ENCODE data around the gene NSRP1.
"Not testable (repeated sequence)": the region's sequence is repeated elsewhere in the genome, so short reads cannot be mapped to it uniquely, and the experiment has no call there.

Gene NSRP1

DNA sequence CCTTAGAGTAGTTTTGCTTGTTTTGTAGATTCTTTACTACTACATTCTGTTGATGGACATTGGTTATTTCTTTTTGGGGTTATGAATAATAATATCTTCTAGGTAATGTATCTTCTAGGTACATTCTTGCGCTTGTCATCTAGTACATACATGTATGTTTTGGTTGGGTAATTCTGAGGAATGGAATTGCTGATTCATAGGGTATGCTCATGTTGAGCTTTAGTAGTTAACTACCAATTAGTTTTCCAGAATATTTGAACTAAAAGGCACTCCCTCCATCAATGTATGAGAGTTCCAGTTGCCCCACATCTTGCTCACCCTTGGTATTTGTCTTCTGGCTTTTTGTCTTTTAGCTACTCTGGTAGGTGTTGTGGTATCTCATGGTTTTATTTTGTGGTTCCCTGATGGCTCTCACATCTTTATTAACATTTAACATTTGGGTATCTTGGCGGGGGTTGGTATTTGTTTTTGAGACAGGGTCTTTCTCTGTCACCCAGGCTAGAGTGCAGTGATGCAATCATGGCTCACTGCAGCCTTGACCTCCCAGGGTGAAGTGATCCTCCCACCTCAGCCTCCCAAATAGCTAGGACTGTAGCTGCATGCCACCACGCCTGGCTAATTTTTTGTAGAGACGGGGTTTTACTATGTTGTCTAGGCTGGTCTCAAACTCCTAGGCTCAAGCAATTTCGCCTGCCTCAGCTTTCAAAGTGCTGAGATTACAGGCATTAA is 71.8 kb downstream of the NSRP1 start:
- DNase-seq: no peak

DNA sequence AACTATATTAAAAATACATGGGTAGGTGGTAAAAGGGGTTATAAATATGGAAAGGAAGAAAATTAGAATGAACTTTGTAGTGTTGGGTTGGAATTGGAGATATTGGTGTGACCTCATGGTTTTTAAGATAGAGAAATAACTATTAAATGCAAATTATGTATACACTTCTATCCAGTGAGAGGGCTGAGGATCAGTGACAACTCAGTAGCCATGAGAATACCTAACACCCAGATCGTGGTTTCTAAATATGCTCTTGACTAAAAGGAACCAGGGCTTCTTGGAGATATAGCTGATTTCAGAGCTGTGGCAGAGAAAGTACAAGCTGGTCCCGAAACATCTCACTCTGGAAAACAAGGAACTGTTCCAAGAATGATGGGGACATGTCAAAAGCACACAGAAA is 74.5 kb downstream of the NSRP1 start:
- DNase-seq: no peak

DNA sequence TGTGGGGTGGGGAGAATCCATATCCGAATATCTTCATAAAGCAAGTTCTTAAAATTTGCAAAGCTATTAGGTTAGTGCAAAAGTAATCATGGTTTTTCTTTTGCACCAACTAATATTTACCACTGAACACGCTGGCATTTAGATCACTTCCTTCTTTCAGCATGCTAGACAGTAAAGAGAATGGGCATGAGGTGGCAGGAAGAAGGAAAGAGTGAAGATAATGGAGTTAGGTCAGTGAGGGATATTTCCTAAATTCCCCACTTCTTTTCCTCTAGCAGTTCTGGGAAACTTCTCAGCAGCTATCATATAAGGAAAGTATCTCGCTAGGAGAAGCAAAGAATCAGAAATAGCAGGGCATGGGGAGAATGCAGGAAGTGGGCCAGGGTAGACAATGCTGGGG is 79.9 kb downstream of the NSRP1 start:
- DNase-seq: peak in 1 of 2 experiments; percentile 7

DNA sequence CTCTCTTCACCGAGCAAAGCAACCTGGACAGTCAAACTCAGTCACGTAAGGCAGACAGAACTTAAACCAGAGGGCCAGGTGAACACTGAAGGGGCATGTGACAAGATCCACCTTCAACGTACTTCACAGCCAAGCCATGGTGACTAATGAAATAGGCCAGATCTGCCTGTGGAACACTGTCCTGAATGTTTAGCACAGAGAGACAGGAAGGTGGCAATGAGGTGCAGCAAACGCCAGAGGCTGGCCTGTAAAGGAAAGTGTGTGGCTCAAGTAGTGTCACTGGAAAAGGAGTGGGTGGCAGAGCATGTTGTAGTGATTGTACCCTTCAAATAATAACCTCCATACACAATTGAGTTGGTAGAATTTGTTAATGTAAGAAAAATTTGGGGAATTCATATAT is 80.8 kb downstream of the NSRP1 start:
- no peak for DNase-seq

DNA sequence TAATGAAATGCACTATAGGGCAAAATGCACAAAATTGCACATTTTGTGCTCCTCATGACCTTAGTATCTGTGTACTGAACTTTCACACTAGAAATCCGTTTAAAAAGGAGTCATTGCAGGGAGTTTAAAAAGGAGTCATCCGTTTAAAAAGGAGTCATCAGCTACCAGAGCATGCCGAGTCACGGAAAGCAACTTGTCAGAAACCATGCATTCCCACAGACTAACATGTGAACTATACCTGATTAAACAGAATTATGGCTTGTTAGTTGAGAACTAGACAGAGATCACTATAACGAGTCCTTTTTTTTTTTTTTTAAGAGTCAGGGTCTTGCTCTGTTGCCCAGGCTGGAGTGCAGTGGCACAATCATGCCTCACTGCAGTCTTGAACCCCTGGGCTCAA is 83.0 kb downstream of the NSRP1 start:
- DNase-seq: no peak

DNA sequence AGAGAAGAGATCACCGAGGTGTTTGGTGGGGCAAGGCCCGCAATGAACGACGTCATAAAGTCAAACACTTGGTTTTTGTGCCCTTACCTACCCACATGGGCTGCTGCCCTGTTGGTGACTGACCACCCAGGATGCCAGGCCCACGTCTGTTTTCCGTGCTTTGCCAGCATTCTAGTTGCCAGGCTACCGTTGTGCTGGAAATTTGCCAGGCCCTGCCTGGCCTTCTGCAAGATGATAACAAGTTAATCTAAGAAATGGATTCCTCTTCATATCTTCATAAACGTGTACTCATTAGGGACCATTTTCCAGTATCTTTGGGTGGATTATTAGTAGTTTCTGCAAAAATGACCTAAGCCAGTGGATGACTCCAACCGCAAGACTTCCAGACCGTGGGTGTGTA is 83.5 kb downstream of the NSRP1 start:
- DNase-seq: no peak

DNA sequence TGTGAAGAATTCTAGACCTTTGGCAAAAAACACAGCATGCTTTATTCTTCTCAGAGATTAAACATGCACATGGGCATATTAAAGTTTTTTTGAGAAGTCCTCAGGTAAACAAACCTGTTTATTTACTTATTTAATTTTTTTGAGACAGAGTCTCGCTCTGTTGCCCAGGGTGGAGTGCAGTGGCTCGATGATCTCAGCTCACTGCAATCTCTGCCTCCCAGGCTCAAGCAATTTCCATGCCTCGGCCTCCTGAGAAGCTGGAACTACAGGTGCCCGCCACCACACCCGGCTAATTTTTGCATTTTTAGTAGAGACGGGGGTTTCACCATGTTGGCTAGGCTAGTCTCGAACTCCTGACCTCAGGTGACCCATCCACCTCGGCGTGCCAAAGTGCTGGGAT is 84.0 kb downstream of the NSRP1 start:
- not testable (repeated sequence) for DNase-seq

DNA sequence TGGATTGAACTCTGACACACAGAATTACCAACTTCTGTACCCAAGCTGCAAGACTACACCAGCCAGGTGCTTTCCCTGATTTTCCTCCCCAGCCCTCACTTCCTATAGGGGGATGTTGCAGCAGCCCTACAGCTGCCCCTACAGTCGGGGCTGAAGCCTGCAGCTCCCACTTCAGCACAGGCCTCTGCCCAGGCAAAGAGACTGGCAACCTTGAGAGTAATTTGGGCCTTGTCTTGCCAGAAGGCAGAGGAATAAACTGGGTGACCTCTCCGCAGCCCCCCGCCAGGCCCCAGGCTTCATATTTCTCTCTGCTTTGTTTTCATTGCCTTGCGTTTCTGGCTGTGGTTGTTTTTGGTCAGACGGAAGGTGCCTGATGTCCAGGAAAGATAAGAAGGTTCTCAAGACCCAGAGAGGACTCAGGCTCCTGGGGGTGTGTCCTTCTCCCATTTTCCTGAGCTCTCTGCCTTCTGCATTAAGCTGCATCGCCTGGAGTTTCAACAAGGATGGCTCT is 86.9 kb downstream of the NSRP1 start:
- DNase-seq: no peak

DNA sequence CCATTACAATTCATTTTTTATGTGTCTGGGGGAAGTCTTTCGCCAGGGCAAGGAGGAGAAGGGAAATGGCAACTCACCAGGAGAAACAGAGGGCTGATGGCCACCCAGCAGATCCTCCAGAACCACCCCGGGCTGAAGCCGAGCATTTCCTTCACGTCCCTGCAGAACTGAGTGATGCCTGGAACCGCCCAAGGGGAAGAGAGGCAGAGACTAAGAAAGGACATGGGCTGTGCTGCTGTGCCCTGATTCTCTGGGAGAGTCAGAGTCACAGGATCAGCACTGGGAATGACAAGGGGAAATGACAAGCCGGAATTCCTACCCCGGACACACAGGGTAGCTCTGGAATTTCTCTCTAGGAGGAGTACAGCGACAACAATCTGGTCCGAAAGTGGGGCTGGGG is 91.0 kb downstream of the NSRP1 start:
- no peak for DNase-seq

DNA sequence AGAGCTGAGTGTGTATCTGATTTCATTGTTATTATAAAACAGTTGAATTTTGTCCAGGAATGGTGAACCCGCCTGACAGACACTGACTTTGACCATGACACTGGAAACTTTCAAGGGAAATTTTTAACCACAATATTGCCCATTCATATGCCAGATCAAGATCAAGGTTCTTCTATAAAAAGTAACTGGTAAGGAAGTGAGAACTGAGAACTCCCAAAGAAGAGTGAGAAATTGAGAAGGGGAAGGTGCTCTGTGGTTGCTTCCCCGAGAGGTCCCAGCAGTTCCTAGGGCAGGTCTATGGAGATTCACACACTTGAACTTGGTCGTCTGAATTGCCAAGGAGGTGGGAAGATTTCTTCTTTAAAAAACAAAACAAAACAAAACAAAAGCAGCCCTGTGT is 91.6 kb downstream of the NSRP1 start:
- no peak for DNase-seq

DNA sequence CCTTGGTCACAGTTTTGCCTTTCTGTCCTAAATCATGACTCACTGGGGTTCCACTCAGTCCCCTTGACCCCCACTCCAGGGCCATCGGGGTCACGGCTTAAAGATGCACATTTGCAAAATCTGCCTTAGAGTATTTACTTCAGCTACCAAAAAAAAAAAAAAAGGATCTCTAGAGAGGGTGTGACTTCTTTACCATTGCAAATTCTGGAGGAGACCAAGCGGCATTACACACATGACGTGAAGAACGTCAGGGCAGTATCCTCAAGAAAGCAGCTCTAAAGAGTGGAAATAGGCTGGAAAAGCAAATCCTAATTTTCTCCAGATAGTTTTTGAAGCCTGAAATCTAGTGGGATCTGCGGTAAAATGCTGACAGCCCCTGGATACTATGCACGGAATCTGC is 93.3 kb downstream of the NSRP1 start:
- DNase-seq: no peak

DNA sequence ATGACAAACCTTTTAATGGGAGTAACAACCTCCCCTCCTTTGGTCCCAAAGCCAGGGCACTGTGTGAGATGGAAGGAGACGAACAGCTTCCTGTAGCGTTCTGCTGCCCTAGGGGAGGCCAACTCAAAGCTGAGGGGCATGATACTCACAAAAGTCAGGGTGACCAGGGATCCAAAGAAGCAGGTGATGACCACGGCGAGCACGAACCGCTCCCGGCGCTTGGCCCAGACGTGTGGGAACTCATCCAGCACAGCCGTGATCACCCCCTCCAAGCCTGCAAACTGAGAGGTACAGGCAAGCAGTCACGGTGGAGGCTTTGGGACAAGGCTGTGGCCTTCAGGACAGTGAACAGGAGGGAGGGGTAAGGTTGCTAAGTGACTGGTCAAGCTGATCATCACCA is 93.8 kb downstream of the NSRP1 start:
- DNase-seq: no peak

DNA sequence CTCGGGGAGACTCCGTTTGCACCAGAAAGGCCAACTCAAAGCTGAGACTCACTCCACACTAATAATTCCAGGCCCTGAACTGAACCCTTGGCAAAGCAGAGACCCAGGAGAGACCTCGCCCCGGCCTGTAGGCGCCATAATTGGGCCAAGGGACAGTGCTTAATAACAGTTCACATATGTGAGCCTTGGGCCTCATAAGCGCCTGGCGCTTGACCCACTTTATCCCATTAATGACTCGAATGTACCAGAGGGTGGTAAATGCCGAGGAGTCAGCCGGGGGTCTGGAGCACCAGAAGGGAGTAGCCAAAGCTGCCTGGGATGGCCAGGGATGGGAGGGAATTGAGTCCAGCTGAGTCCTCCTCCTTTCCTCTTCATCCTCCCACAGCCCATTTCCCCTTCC is 94.3 kb downstream of the NSRP1 start:
- DNase-seq: no peak

DNA sequence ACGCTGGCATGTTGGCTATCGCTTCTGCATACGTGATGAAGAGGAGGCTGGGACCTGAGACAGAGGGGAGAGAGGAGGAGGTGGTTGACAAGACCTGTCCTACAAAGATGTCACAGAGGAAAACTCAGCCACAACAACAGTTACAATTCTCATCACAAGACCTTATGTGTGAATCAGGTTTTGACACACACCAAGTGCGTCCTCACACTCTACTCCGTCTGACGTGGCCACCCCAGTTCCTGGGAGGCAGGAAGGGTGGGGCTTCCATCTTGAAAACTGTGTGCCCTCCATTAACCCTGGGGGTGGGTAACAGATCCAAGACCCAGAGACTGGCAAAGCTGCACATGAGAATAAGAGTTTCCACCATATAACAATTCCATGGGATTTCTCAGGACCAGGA is 94.8 kb downstream of the NSRP1 start:
- no peak for DNase-seq

DNA sequence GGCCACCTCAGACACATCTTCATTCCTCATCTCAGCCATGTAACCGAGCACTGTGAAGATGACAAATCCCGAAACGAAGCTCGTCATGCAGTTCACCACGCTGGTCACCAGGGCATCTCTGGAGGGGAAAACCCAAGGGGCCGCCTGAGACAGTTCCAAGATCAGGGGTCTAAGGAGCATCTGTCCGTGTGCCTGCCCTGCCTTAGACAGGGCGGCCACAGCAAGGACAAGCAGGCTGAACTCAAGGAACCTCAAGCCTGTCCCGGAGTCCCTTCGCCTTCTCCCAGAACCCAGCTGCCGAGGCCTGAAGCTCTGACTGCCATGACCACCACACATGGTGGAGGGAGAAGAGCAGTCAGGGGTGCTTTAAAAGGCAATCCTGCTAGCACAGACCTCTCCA is 96.1 kb downstream of the NSRP1 start:
- no peak for DNase-seq

DNA sequence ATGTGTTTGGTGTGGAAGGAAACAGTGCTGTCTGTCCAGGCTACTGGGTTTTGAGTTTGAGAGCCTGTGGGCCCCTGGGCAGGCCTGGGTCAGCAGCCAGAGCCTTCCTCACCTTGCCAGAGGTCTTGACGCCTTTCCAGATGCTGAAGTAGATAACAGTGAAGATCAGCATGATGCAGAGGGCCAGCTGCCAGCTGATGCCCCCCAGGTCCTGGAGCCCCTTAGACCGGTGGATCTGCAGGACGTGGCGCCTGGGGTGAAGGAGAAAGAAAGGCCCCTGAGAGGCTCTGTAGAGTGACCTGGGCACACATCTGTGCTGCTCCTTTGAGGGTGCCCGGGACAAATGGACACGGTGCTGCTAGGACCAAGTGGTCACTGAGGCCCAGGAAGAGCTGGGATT is 100.4 kb downstream of the NSRP1 start:
- DNase-seq: no peak

DNA sequence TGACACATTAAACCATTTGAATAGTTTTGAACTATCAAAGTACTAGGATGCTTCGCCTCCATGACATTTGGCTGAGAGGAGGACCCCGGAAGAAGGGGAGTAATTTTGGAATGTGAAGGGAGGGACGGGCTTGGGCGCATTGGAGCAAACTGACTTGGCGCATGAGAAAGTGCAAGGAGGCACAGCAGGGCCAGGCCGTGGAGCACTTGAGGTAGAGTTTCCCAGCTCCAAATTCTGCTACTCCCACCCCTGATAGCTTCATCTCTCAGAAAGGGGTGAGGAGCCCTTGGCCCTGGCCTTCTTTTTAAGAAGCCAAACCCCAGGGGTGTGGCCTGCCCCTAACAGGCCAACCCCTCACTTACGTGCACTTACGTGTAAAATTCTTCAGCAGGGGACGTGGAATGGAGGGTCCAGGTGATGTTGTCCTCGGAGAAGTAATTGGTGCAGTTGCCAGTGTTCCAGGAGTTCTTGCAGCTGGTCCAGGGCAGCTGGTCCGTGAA is 101.2 kb downstream of the NSRP1 start:
- no peak for DNase-seq

DNA sequence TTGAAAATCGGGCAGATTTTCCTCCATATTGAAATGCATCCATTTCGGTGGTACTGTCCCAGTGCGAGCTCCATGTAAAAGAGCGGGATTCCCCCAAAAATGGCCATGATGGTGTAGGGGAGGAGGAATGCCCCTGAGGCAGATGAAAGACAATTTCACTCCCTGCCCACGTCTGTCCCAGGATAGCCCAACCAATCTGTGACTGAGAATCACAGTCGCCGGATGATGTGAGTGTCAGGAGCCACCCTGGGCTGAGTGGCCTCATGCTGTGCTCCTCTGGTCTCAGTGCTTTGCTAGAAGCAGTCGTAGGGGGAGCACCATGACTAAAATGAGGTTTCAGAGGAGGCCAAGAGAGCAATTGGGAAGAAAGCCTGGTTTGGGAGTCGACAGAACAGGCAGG is 102.2 kb downstream of the NSRP1 start:
- no peak for DNase-seq

DNA sequence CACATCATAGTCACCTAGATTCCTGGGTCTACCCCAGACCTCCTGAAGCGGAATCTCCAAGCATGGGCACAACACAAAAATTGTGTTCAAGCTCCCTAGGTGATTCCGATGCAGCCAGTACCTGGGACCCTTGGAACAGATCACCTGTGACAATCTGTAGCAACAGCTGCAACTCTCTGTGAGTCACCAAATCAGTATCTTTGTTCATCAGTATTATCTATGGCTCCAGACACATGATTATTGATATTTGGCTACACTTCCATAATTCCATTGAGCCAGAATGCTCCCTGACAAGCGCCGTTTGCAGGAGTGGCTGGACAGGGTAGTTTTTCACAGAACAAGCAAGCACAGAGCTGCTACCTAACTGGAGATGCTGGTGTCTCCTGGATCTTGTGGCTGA is 102.7 kb downstream of the NSRP1 start:
- DNase-seq: no peak

DNA sequence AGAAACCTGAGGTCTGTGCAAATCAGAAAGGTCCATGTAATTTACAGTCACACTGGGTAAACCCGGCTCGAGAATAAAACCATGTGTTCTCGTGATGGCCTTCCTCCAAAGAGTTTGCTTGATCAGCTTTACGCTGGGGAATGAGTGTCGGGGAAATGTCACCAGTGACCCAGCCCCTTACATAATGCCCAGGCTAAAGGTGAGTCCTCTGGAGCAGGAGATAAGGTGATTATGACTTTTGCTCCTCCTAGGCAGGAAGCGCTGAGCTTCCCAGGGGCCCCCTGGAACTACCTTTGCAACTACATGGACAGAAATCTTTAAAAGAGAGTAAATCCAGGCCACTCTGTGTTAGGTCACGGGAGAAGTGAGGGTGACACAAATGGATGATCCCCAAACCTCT is 103.2 kb downstream of the NSRP1 start:
- DNase-seq: no peak

DNA sequence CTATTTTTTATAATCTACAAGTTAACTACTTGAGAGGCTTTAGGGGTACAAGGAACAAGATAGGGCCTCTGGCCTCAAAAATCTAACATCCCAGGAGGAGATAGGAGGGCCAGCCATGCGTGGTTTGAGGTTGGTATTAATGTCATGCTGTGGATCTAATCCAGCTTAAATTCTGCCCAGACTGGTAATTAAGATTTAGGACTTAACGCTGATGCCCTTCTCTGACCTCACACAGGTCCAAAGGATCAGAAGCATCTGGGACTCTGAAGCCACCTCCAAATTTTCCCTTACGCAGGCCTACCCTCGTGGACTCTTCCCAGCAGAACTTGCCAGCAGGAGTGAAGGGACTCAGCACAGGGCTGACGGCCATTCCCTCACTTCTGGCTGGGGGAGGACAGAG is 103.8 kb downstream of the NSRP1 start:
- DNase-seq: no peak

DNA sequence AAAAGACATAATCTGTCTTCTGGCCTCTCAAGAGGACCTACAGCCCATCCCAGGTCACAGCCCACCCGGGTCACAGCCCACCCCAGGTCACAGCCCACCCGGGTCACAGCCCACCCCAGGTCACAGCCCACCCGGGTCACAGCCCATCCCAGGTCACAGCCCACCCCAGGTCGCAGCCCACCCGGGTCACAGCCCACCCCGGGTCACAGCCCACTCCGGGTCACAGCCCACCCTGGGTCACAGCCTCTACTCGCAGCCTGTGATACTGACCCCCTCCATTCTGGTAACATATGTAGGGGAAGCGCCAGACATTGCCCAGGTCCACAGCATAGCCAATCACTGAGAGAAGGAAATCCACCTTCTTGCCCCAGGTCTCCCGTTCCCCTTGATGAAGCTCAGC is 104.7 kb downstream of the NSRP1 start:
- DNase-seq: no peak

DNA sequence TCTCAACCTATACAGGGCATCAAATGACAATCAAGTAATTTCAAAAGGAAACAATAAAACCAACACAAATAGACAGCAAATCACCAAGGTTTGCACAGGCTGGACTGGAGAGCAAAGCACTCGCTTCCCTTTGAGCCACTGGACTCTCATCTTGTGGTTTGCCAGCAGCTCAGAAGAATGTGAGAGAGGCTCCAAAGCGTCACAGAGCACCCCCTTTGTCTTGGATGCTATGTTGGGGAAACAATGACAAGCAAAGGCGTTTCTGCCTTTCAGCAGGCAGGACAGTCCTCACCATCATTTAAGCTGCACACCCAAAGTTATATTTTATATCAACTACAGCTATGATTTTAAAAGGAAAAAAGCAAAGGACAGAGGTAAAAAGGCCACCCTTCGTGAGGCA is 105.6 kb downstream of the NSRP1 start:
- no peak for DNase-seq

DNA sequence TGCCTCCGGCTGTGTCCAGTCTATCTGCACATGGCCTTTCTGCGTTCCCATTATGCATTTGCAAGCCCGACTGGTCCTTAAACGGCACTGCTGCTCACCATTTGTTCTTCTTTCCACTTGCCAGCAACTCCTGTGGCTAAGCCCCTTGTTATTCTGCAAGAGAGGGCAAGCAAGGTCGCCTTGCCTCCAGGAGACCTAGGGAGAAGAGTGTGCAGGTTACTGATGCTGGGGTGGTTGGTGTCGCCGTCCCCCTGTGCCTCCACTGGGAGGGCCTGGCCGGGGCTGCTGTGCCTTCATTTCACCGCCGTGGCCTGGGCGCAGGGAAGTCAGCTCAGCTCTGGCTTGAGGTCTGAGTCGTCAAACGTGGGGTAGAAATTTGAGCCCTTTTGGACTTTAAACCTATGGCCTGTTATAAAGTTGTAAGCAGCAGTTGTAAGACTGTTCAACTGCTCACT is 106.1 kb downstream of the NSRP1 start:
- no peak for DNase-seq

DNA sequence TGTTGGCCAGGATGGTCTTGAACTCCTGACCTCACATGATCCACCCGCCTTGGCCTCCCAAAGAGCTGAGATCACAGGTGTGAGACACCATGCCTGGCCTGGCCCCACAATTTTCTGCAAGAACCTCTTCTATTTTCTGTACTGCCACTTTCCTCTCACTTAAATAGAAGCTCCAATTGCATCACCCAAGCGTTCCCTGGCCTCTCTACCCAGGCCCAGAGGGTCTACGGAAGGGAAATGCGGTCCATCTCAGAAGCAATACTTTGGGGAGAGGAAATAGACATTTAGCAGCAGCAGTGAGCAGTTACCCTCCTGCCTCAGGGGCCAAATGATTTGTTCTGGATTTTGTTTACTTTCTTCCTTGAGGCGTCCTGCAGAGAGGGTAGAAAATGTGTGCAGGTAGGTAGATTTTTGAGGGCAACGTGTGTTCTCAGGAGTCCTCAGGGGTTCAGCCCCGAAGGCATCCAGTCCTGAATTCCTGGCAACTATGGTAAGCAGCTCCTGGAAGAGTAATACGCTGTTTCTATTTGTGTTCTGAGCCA is 107.9 kb downstream of the NSRP1 start:
- no peak for DNase-seq

All from AML-193 (cell line).